Endodermal cell (in vitro differentiated cells): ENCODE measurements around the gene ARHGAP35. TPM values are rescaled to one million over a fixed set of nuclear protein-coding genes. Genes with fewer than 3 reads are reported as not detected.

Experiments used
- DNase-seq: peaks from one replicate; pipeline ENCODE4 v3.0.0-alpha.2; 2017
- H3K27ac ChIP-seq: 2 replicates; pipeline ENCODE4 v1.5.1; 2013; ENCODE audit warnings: mild to moderate bottlenecking, low read depth, low read length, moderate library complexity
- H3K27me3 ChIP-seq: 2 replicates; pipeline ENCODE4 v1.6.1; 2013; ENCODE audit warnings: mild to moderate bottlenecking, low read length, moderate library complexity; ENCODE audit not compliant: insufficient read depth, control insufficient read depth, poor library complexity, severe bottlenecking
- H3K36me3 ChIP-seq: 2 replicates; pipeline ENCODE4 v1.7.0; 2013; ENCODE audit warnings: mild to moderate bottlenecking, low read length, moderate library complexity; ENCODE audit not compliant: control insufficient read depth, insufficient read depth
- H3K4me1 ChIP-seq: one replicate; pipeline ENCODE4 v1.7.0; 2013; ENCODE audit warnings: low read length; ENCODE audit not compliant: control insufficient read depth, insufficient read depth
- H3K4me3 ChIP-seq: 2 replicates; pipeline ENCODE4 v1.5.1; 2013; ENCODE audit warnings: mild to moderate bottlenecking, low read length, moderate library complexity
- H3K9ac ChIP-seq: 2 replicates; pipeline ENCODE4 v1.6.1; 2013; ENCODE audit warnings: mild to moderate bottlenecking, low read length, moderate library complexity; ENCODE audit not compliant: poor library complexity, severe bottlenecking; ENCODE audit errors: extremely low read depth
- H3K9me3 ChIP-seq: 2 replicates; pipeline ENCODE4 v1.6.1; 2013; ENCODE audit warnings: mild to moderate bottlenecking, low read length, moderate library complexity; ENCODE audit not compliant: control insufficient read depth
- H3K27ac Mint-ChIP-seq: 2 replicates; pipeline ENCODE4 v1.8.0; 2020; ENCODE audit warnings: mixed read lengths
- H3K27me3 Mint-ChIP-seq: 2 replicates; pipeline ENCODE4 v1.8.0; 2021; ENCODE audit warnings: mild to moderate bottlenecking, mixed read lengths; ENCODE audit not compliant: insufficient read depth
- H3K36me3 Mint-ChIP-seq: 2 replicates; pipeline ENCODE4 v1.8.0; 2020; ENCODE audit warnings: low read depth, mixed read lengths
- H3K4me1 Mint-ChIP-seq: 2 replicates; pipeline ENCODE4 v1.8.0; 2020; ENCODE audit warnings: mixed read lengths
- H3K4me3 Mint-ChIP-seq: 2 replicates; pipeline ENCODE4 v1.8.0; 2020; ENCODE audit warnings: mild to moderate bottlenecking, moderate library complexity, mixed read lengths
- H3K9me3 Mint-ChIP-seq: 2 replicates; pipeline ENCODE4 v1.8.0; 2020; ENCODE audit warnings: mild to moderate bottlenecking, mixed read lengths
- WGBS, 2 experiments: methylation state at CpG; one replicate each; pipeline versions ENCODE4 v1.1.5 to v1.1.7; 2013; ENCODE audit warnings: missing lambda C conversion rate in 2 of 2, mixed read lengths in 1 of 2; ENCODE audit not compliant: insufficient coverage in 1 of 2, insufficient read length in 1 of 2; 5-methylcytosine and 5-hydroxymethylcytosine counted together
- total RNA-seq, 2 donors: library from RNA; stranded (reverse); fragmentation: NEBNext Ultra II Directional in 1 of 2; extraction: Animal tissue kit (Norgen Biotek cat#: 25700) in 1 of 2; gene quantifications; 2 replicates in 1 of 2; 3 replicates in 1 of 2; pipeline ENCODE4 v1.2.1, GENCODE V29; 2021
- TF ChIP-seq, protein P1 (sequence below): fragments of 200-600 bp; sonication (generic); conservative IDR thresholded peaks from 2 replicates; pipeline ENCODE4 v1.5.0; 2021; ENCODE audit warnings: antibody characterized with exemption, mild to moderate bottlenecking

The ARHGAP35 gene
- total RNA-seq, 2 donors from 2014 or later = 41.4 to 41.6 TPM

- H3K4me1 Mint-ChIP-seq = no peaks in the 10 kb centered on the region
- H3K9me3 ChIP-seq = no peaks in the 10 kb centered on the region
- no peaks in the 10 kb centered on the region for H3K27me3 Mint-ChIP-seq
- H3K9me3 Mint-ChIP-seq = peaks cover 3% of the 10 kb centered on the region
- no peak overlapping the region for H3K4me3 Mint-ChIP-seq
- no peaks in the 10 kb centered on the region for H3K27me3 ChIP-seq
- 94 to 96% methylated on average over 11 of the region's 11 CpGs for WGBS, 2 experiments
- no peak overlapping the region for H3K9ac ChIP-seq
- H3K36me3 ChIP-seq = no peaks in the 10 kb centered on the region
- H3K27ac ChIP-seq = no peak overlapping the region
- peaks cover 7% of the 10 kb centered on the region for H3K36me3 Mint-ChIP-seq
- H3K4me3 ChIP-seq = no peak overlapping the region
- TF ChIP-seq, protein P1, sequence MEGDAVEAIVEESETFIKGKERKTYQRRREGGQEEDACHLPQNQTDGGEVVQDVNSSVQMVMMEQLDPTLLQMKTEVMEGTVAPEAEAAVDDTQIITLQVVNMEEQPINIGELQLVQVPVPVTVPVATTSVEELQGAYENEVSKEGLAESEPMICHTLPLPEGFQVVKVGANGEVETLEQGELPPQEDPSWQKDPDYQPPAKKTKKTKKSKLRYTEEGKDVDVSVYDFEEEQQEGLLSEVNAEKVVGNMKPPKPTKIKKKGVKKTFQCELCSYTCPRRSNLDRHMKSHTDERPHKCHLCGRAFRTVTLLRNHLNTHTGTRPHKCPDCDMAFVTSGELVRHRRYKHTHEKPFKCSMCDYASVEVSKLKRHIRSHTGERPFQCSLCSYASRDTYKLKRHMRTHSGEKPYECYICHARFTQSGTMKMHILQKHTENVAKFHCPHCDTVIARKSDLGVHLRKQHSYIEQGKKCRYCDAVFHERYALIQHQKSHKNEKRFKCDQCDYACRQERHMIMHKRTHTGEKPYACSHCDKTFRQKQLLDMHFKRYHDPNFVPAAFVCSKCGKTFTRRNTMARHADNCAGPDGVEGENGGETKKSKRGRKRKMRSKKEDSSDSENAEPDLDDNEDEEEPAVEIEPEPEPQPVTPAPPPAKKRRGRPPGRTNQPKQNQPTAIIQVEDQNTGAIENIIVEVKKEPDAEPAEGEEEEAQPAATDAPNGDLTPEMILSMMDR = no peak
- H3K4me1 ChIP-seq = no peaks in the 10 kb centered on the region
- DNase-seq = no peak
- H3K27ac Mint-ChIP-seq = no peak overlapping the region
Observed at GRCh38 chr19:46892252-46893179, 31.7 kb downstream of the ARHGAP35 start.

- Histone ChIP-seq H3K27me3 (no peaks in the 10 kb centered on the region), H3K4me3 (no peak overlapping the region), H3K9me3 (no peaks in the 10 kb centered on the region), H3K27ac (no peak overlapping the region), H3K9ac (no peak overlapping the region), H3K36me3 (no peaks in the 10 kb centered on the region), H3K4me1 (no peaks in the 10 kb centered on the region)
- Mint-ChIP-seq H3K27ac (no peak overlapping the region), H3K4me1 (peaks cover 7% of the 10 kb centered on the region), H3K9me3 (no peaks in the 10 kb centered on the region), H3K36me3 (peaks cover 5% of the 10 kb centered on the region), H3K27me3 (no peaks in the 10 kb centered on the region), H3K4me3 (no peak overlapping the region)
- no peak for DNase-seq
- TF ChIP-seq, protein P1 = no peak
- 96 to 97% methylated on average over 10 of the region's 10 CpGs for WGBS, 2 experiments
Observed at GRCh38 chr19:46896076-46896794, 35.4 kb downstream of the ARHGAP35 start.

DNA sequence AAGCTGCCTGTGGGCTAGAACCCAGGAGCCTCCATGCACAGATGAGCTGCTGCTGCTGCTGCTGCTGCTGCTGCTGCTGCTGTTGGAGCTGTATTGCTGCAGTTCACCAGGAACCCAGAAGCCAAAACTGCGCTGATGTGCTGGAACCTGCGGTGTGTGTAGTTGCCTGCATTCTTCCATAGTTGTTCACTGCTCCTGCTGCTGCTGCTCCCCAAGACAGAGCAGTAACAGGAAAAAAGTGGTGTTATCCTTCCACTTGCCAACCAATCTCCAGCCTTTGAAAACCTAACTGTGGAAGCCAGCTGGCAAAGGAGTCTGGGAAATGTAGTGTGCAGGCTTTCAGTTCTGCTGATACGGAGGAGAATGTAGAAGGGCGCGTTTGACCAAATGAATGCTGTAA lies 37.9 kb downstream of the ARHGAP35 start:
- no peak overlapping the region for H3K4me3 Mint-ChIP-seq
- H3K27ac Mint-ChIP-seq = no peak overlapping the region

More for the DNA sequence above, 37.9 kb downstream of the ARHGAP35 start:
- TF ChIP-seq, protein P1 = no peak
- DNase-seq = peak; percentile 49
- peaks cover 18% of the 10 kb centered on the region for H3K4me1 ChIP-seq
- H3K4me3 ChIP-seq = no peak overlapping the region
- peak overlapping the region; percentile 0 for H3K27ac ChIP-seq
- H3K9me3 Mint-ChIP-seq = no peaks in the 10 kb centered on the region
- 94 to 95% methylated on average over 5 of the region's 5 CpGs for WGBS, 2 experiments
- no peaks in the 10 kb centered on the region for H3K27me3 Mint-ChIP-seq
- H3K27me3 ChIP-seq = no peaks in the 10 kb centered on the region
- H3K9ac ChIP-seq = no peak overlapping the region
- peaks cover 27% of the 10 kb centered on the region for H3K4me1 Mint-ChIP-seq
- no peaks in the 10 kb centered on the region for H3K36me3 ChIP-seq
- no peaks in the 10 kb centered on the region for H3K9me3 ChIP-seq
- peaks cover 5% of the 10 kb centered on the region for H3K36me3 Mint-ChIP-seq
